H9 (cell line): ENCODE measurements around the gene TET2. TPM values are rescaled to one million over a fixed set of nuclear protein-coding genes. Genes with fewer than 3 reads are reported as not detected.

Experiments
- DNase-seq: peaks from one replicate; pipeline ENCODE4 v3.0.0-alpha.2; 2017
- H2AFZ ChIP-seq: one replicate; pipeline ENCODE4 v1.6.1; 2013; ENCODE audit warnings: mild to moderate bottlenecking, low read length, control low read depth, moderate library complexity
- H2AK5ac ChIP-seq: 2 replicates; pipeline ENCODE4 v1.6.1; 2013; ENCODE audit warnings: low read length, control low read depth, mixed read lengths; ENCODE audit not compliant: insufficient read length
- H2BK120ac ChIP-seq: one replicate; pipeline ENCODE4 v1.6.1; 2013; ENCODE audit warnings: low read depth, mild to moderate bottlenecking, low read length, control low read depth, inconsistent platforms; ENCODE audit not compliant: poor library complexity, severe bottlenecking
- H2BK12ac ChIP-seq: 2 replicates; pipeline ENCODE4 v1.6.1; 2013; ENCODE audit warnings: low read length, control low read depth, mixed read lengths, low read depth; ENCODE audit not compliant: insufficient read length
- H2BK15ac ChIP-seq: 2 replicates; pipeline ENCODE4 v1.6.1; 2013; ENCODE audit warnings: low read depth, low read length, control low read depth
- H2BK20ac ChIP-seq: one replicate; pipeline ENCODE4 v1.6.1; 2013; ENCODE audit warnings: low read depth, mild to moderate bottlenecking, low read length, control low read depth, inconsistent platforms; ENCODE audit not compliant: poor library complexity, severe bottlenecking
- H2BK5ac ChIP-seq: 2 replicates; pipeline ENCODE4 v1.6.1; 2013; ENCODE audit warnings: low read length, control low read depth, mixed read lengths; ENCODE audit not compliant: insufficient read length
- H3K14ac ChIP-seq: 2 replicates; pipeline ENCODE4 v1.6.1; 2013; ENCODE audit warnings: low read length, control low read depth; ENCODE audit not compliant: insufficient read depth
- H3K18ac ChIP-seq: 2 replicates; pipeline ENCODE4 v1.6.1; 2013; ENCODE audit warnings: low read depth, mild to moderate bottlenecking, mixed read lengths, low read length, control low read depth; ENCODE audit not compliant: insufficient read length
- H3K23ac ChIP-seq: 2 replicates; pipeline ENCODE4 v1.6.1; 2013; ENCODE audit warnings: low read length, control low read depth, mixed read lengths, low read depth; ENCODE audit not compliant: insufficient read length
- H3K23me2 ChIP-seq: 2 replicates; pipeline ENCODE4 v1.6.1; 2013; ENCODE audit warnings: low read depth, mild to moderate bottlenecking, mixed read lengths, low read length, control low read depth; ENCODE audit not compliant: insufficient read length, poor library complexity, severe bottlenecking
- H3K27ac ChIP-seq: 2 replicates; pipeline ENCODE4 v1.5.1; 2013; ENCODE audit warnings: low read length, control low read depth, mixed read lengths, low read depth; ENCODE audit not compliant: insufficient read length
- H3K27me3 ChIP-seq: 2 replicates; pipeline ENCODE4 v1.6.1; 2013; ENCODE audit warnings: low read length, control low read depth, inconsistent platforms; ENCODE audit not compliant: insufficient read depth
- H3K4ac ChIP-seq: 2 replicates; pipeline ENCODE4 v1.6.1; 2013; ENCODE audit warnings: low read depth, mild to moderate bottlenecking, control low read depth, inconsistent platforms, low read length, moderate library complexity
- H3K4me1 ChIP-seq: 2 replicates; pipeline ENCODE4 v1.6.1; 2013; ENCODE audit warnings: low read length, control low read depth, inconsistent platforms; ENCODE audit not compliant: insufficient read depth
- H3K4me2 ChIP-seq: 2 replicates; pipeline ENCODE4 v1.6.1; 2013; ENCODE audit warnings: low read length, control low read depth, mixed read lengths; ENCODE audit not compliant: insufficient read length, insufficient read depth
- H3K56ac ChIP-seq: 2 replicates; pipeline ENCODE4 v1.6.1; 2013; ENCODE audit warnings: low read depth, mild to moderate bottlenecking, mixed read lengths, low read length, control low read depth; ENCODE audit not compliant: insufficient read length
- H3K79me1 ChIP-seq: 2 replicates; pipeline ENCODE4 v1.6.1; 2013; ENCODE audit warnings: low read depth, mild to moderate bottlenecking, moderate library complexity, low read length, control low read depth, inconsistent platforms; ENCODE audit not compliant: insufficient read depth, poor library complexity, severe bottlenecking
- H3K79me2 ChIP-seq: 2 replicates; pipeline ENCODE4 v1.6.1; 2013; ENCODE audit warnings: low read length, control low read depth, inconsistent platforms; ENCODE audit not compliant: insufficient read depth
- H3K9ac ChIP-seq: 2 replicates; pipeline ENCODE4 v1.6.1; 2013; ENCODE audit warnings: low read length, control low read depth, mixed read lengths; ENCODE audit not compliant: insufficient read length; ENCODE audit errors: extremely low read depth
- H3K9me3 ChIP-seq: one replicate; pipeline ENCODE4 v1.6.1; 2013; ENCODE audit warnings: low read depth, low read length, inconsistent platforms; ENCODE audit not compliant: control insufficient read depth
- H3T11ph ChIP-seq: one replicate; pipeline ENCODE4 v1.6.1; 2013; ENCODE audit warnings: mild to moderate bottlenecking, low read length, control low read depth, inconsistent platforms
- H4K20me1 ChIP-seq: one replicate; pipeline ENCODE4 v1.6.1; 2013; ENCODE audit not compliant: control insufficient read depth, insufficient read length, insufficient read depth
- H4K5ac ChIP-seq: 2 replicates; pipeline ENCODE4 v1.6.1; 2013; ENCODE audit warnings: low read depth, mild to moderate bottlenecking, mixed read lengths, low read length, control low read depth; ENCODE audit not compliant: insufficient read length
- H4K8ac ChIP-seq: replicated peaks from 2 replicates; pipeline ENCODE4 v1.6.1; 2013; ENCODE audit warnings: low read length, control low read depth, mixed read lengths, low read depth; ENCODE audit not compliant: insufficient read length
- H4K91ac ChIP-seq: 2 replicates; pipeline ENCODE4 v1.6.1; 2013; ENCODE audit warnings: low read depth, mild to moderate bottlenecking, moderate library complexity, mixed read lengths, low read length, control low read depth; ENCODE audit not compliant: insufficient read length
- H3K27ac Mint-ChIP-seq, 3 experiments: 2 replicates in 2 of 3; 3 replicates in 1 of 3; pipeline ENCODE4 v1.8.0; 2020 to 2021; ENCODE audit warnings: mixed read lengths in 3 of 3, mild to moderate bottlenecking in 1 of 3, moderate library complexity in 1 of 3
- H3K27me3 Mint-ChIP-seq: 2 replicates; pipeline ENCODE4 v1.8.0; 2021; ENCODE audit warnings: low read depth, mild to moderate bottlenecking, moderate library complexity, mixed read lengths
- H3K36me3 Mint-ChIP-seq, 3 experiments: 2 replicates in 2 of 3; 3 replicates in 1 of 3; pipeline ENCODE4 v1.8.0; 2020 to 2021; ENCODE audit warnings: low read depth in 3 of 3, mixed read lengths in 3 of 3; ENCODE audit not compliant: insufficient read depth in 1 of 3
- H3K4me1 Mint-ChIP-seq, 2 experiments: 2 replicates each; pipeline ENCODE4 v1.8.0; 2020; ENCODE audit warnings: mixed read lengths in 2 of 2
- H3K4me3 Mint-ChIP-seq, 2 experiments: 2 replicates in 1 of 2; 3 replicates in 1 of 2; pipeline ENCODE4 v1.8.0; 2020 to 2021; ENCODE audit warnings: mild to moderate bottlenecking in 2 of 2, mixed read lengths in 2 of 2, moderate library complexity in 1 of 2
- H3K9me3 Mint-ChIP-seq, 2 experiments: 2 replicates in 1 of 2; 3 replicates in 1 of 2; pipeline ENCODE4 v1.8.0; 2020; ENCODE audit warnings: mild to moderate bottlenecking in 2 of 2, mixed read lengths in 2 of 2, moderate library complexity in 1 of 2
- CTCF ChIP-seq: fragments of 200-600 bp; sonication (generic); conservative IDR thresholded peaks from 3 replicates; pipeline ENCODE4 v1.8.0; 2021; ENCODE audit warnings: antibody characterized with exemption, mild to moderate bottlenecking
- total RNA-seq: library from RNA; stranded (reverse); gene quantifications from 2 replicates; pipeline ENCODE4 v1.2.1, GENCODE V29; 2021

TET2 gene
- total RNA-seq, 1 experiment from 2014 or later = 3.1 TPM

- H3K9me3 ChIP-seq = no peaks in the 10 kb centered on the region
- H3K4me3 Mint-ChIP-seq = no peak overlapping the region
- peaks cover 6 to 9% of the 10 kb centered on the region in 2 experiments for H3K4me1 Mint-ChIP-seq
- no peak overlapping the region for H4K8ac ChIP-seq
- peaks cover 11% of the 10 kb centered on the region; the same call in 1 of the 2 replicates for H3K27me3 ChIP-seq
- H3K14ac ChIP-seq = no peak overlapping the region
- no peak overlapping the region for H3T11ph ChIP-seq
- H2BK12ac ChIP-seq = no peak overlapping the region
- H4K20me1 ChIP-seq = no peaks in the 10 kb centered on the region
- no peak overlapping the region for H3K56ac ChIP-seq
- no peak overlapping the region for H3K23ac ChIP-seq
- H2AFZ ChIP-seq = no peak overlapping the region
- no peak overlapping the region for H2AK5ac ChIP-seq
- H3K23me2 ChIP-seq = no peaks in the 10 kb centered on the region
- H3K27me3 Mint-ChIP-seq = peaks cover 40% of the 10 kb centered on the region
- H3K79me1 ChIP-seq = no peaks in the 10 kb centered on the region
- DNase-seq = no peak
- no peaks in the 10 kb centered on the region for H3K9me3 Mint-ChIP-seq
- H3K4me1 ChIP-seq = no peaks in the 10 kb centered on the region
- no peak overlapping the region for H3K4ac ChIP-seq
- no peak overlapping the region for H3K27ac Mint-ChIP-seq
- no peak overlapping the region for H3K27ac ChIP-seq
- H4K5ac ChIP-seq = no peak overlapping the region
- no peak overlapping the region for H3K18ac ChIP-seq
- H2BK20ac ChIP-seq = no peak overlapping the region
- no peaks in the 10 kb centered on the region for H3K36me3 Mint-ChIP-seq
- no peak overlapping the region for H2BK120ac ChIP-seq
- no peak overlapping the region for H2BK5ac ChIP-seq
- H3K9ac ChIP-seq = no peak overlapping the region
- no peak overlapping the region for H4K91ac ChIP-seq
- H3K4me2 ChIP-seq = no peak overlapping the region
- no peaks in the 10 kb centered on the region for H3K79me2 ChIP-seq
- TF ChIP-seq CTCF = no peak
- no peak overlapping the region for H2BK15ac ChIP-seq
Observed at GRCh38 chr4:105166066-105166465, 19.4 kb downstream of the TET2 start.
